A549 (cell line): ENCODE data around the gene CYP26C1.

ENCODE experiments used
- CBX2 ChIP-seq: fragments of 200-600 bp; sonication (generic); IDR thresholded peaks from 2 replicates; pipeline ENCODE4 v1.6.1; 2016; ENCODE audit warnings: low read depth, mild to moderate bottlenecking, borderline replicate concordance
- KDM1A ChIP-seq: fragments of 200-600 bp; sonication (generic); IDR thresholded peaks from 2 replicates; pipeline ENCODE4 v1.6.1; 2016; ENCODE audit warnings: low read depth, mild to moderate bottlenecking
- SMC3 ChIP-seq: fragments of >200 bp; sonication (Bioruptor Twin); formaldehyde crosslinking; IDR thresholded peaks from 3 replicates; pipeline ENCODE4 v1.6.1; 2018; ENCODE audit warnings: inconsistent platforms

DNA sequence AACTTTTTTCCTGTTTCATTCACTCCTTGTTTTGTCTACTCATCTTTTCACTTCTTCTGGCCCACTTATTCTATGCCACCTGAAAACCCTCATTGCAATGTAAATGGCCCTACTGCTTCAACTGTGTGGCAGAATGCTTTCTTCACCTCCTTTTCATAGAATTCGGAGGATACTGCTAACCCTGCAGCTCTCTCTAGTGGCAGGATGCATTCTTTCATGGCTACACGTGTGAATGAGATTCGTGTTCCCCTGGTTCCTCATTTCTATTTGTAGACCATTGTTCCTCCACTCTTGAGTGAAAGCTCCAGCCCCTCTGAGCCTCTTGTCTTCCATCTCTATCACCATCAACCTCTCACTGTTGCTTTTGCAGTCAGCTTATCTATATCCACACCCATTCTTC lies 20.9 kb upstream of the CYP26C1 start:
- peak; percentile 56 for TF ChIP-seq SMC3
- TF ChIP-seq KDM1A, result no peak
- no peak for TF ChIP-seq CBX2
